ENCODE data around the gene PRSS22.

Gene PRSS22

GRCh38 chr16:2813771-2814221 lies 44.2 kb downstream of the PRSS22 start:
- H3K4me3 ChIP-seq (ENCODE audit: low read depth, low read length), result no peak overlapping the region
- DNase-seq (ENCODE audit: low read depth), result no peak
- TF ChIP-seq POLR2A (IDR thresholded peaks at IDR 0.05; ENCODE audit: extremely low read depth, insufficient read length), result no peak
- no peak for TF ChIP-seq MYC (IDR thresholded peaks at IDR 0.05; ENCODE audit: low read depth, low read length)
- no peak for TF ChIP-seq CTCF (IDR thresholded peaks at IDR 0.05; ENCODE audit: low read depth, low read length)
- TF ChIP-seq MAX (IDR thresholded peaks at IDR 0.05; ENCODE audit: low read depth, low read length), result no peak

- peak; percentile 50; the same call in 1 of the 2 replicates for TF ChIP-seq MAX (IDR thresholded peaks at IDR 0.05; ENCODE audit: low read depth, low read length)
- no peak for TF ChIP-seq CTCF (IDR thresholded peaks at IDR 0.05; ENCODE audit: low read depth, low read length)
- DNase-seq (ENCODE audit: low read depth), result no peak
- no peak overlapping the region for H3K4me3 ChIP-seq (ENCODE audit: low read depth, low read length)
These were observed 46.1 kb downstream of the PRSS22 start for GRCh38 chr16:2811703-2812471.

GRCh38 chr16:2810651-2811050 lies 47.3 kb downstream of the PRSS22 start:
- no peak for TF ChIP-seq POLR2A (IDR thresholded peaks at IDR 0.05; ENCODE audit: extremely low read depth, insufficient read length)
- no peak for TF ChIP-seq MYC (IDR thresholded peaks at IDR 0.05; ENCODE audit: low read depth, low read length)
- no peak for TF ChIP-seq CTCF (IDR thresholded peaks at IDR 0.05; ENCODE audit: low read depth, low read length)
- no peak for TF ChIP-seq MAX (IDR thresholded peaks at IDR 0.05; ENCODE audit: low read depth, low read length)
- no peak overlapping the region for H3K4me3 ChIP-seq (ENCODE audit: low read depth, low read length)
- DNase-seq (ENCODE audit: low read depth), result no peak

- TF ChIP-seq MYC (IDR thresholded peaks at IDR 0.05; ENCODE audit: low read depth, low read length) (no peak), POLR2A (IDR thresholded peaks at IDR 0.05; ENCODE audit: extremely low read depth, insufficient read length) (no peak), MAX (IDR thresholded peaks at IDR 0.05; ENCODE audit: low read depth, low read length) (no peak), CTCF (IDR thresholded peaks at IDR 0.05; ENCODE audit: low read depth, low read length) (no peak)
- DNase-seq (ENCODE audit: low read depth), result no peak
- no peak overlapping the region for H3K4me3 ChIP-seq (ENCODE audit: low read depth, low read length)
These were observed 48.7 kb downstream of the PRSS22 start for GRCh38 chr16:2809149-2809760.

GRCh38 chr16:2808181-2808580 lies 49.8 kb downstream of the PRSS22 start:
- no peak for DNase-seq (ENCODE audit: low read depth)
- TF ChIP-seq POLR2A (IDR thresholded peaks at IDR 0.05; ENCODE audit: extremely low read depth, insufficient read length) (no peak), MYC (IDR thresholded peaks at IDR 0.05; ENCODE audit: low read depth, low read length) (no peak), CTCF (IDR thresholded peaks at IDR 0.05; ENCODE audit: low read depth, low read length) (no peak), MAX (IDR thresholded peaks at IDR 0.05; ENCODE audit: low read depth, low read length) (no peak)
- H3K4me3 ChIP-seq (ENCODE audit: low read depth, low read length), result no peak overlapping the region

Data from NB4 (cell line).